ENCODE data around the gene TCP11.

- TF ChIP-seq PATZ1 (CRISPR knock-in tag; IDR thresholded peaks at IDR 0.05; ENCODE audit: borderline replicate concordance) (no peak), ZFP3 (CRISPR knock-in tag; IDR thresholded peaks at IDR 0.05) (no peak), TOX (CRISPR knock-in tag; IDR thresholded peaks at IDR 0.05; ENCODE audit: borderline replicate concordance) (no peak), ZNF8 (CRISPR knock-in tag; IDR thresholded peaks at IDR 0.05) (no peak), RARB (CRISPR knock-in tag; IDR thresholded peaks at IDR 0.05) (no peak), ESRRG (CRISPR knock-in tag; IDR thresholded peaks at IDR 0.05) (no peak)
Measured at GRCh38 chr6:35081426-35081851, 59.7 kb downstream of the TCP11 start.
